Central memory CD8-positive, alpha-beta T cell (primary cell): ENCODE data around the gene CUL2.

Experiments
- ATAC-seq: fragments of 150-1000 bp; cut with Tn5 transposase; replicated peaks from 2 replicates; pipeline ENCODE4 v1.10.0; 2022; ENCODE audit warnings: mild to moderate bottlenecking, moderate FRiP score, moderate number of reproducible peaks; ENCODE audit not compliant: poor library complexity, severe bottlenecking; ENCODE audit errors: extremely low read depth
- DNase-seq, 2 donors: peaks; one replicate each; pipeline ENCODE4 v3.0.0; 2021; ENCODE audit warnings: low spot score in 2 of 2
- H3K27ac Mint-ChIP-seq: one replicate; pipeline ENCODE4 v1.8.0; 2022; ENCODE audit warnings: low read depth, mild to moderate bottlenecking, moderate library complexity, mixed read lengths
- H3K27me3 Mint-ChIP-seq: one replicate; pipeline ENCODE4 v1.8.0; 2022; ENCODE audit warnings: mixed read lengths
- H3K36me3 Mint-ChIP-seq: one replicate; pipeline ENCODE4 v1.8.0; 2022; ENCODE audit warnings: mild to moderate bottlenecking, moderate library complexity, mixed read lengths; ENCODE audit not compliant: insufficient read depth
- H3K4me1 Mint-ChIP-seq: one replicate; pipeline ENCODE4 v1.8.0; 2022; ENCODE audit warnings: mixed read lengths
- H3K4me3 Mint-ChIP-seq: one replicate; pipeline ENCODE4 v1.8.0; 2022; ENCODE audit warnings: mild to moderate bottlenecking, moderate library complexity, mixed read lengths
- H3K9me3 Mint-ChIP-seq: one replicate; pipeline ENCODE4 v1.8.0; 2022; ENCODE audit warnings: mixed read lengths

The CUL2 gene

GRCh38 chr10:35040760-35041501 lies 49.2 kb downstream of the CUL2 start:
- DNase-seq, result no peak

GRCh38 chr10:35037104-35037503 lies 53.0 kb downstream of the CUL2 start:
- ATAC-seq (no peak), DNase-seq (no peak)
- H3K27ac Mint-ChIP-seq, result no peak overlapping the region
- no peak overlapping the region for H3K4me3 Mint-ChIP-seq
- H3K4me1 Mint-ChIP-seq, result peaks cover 9% of the 10 kb centered on the region
- H3K9me3 Mint-ChIP-seq, result no peaks in the 10 kb centered on the region
- no peaks in the 10 kb centered on the region for H3K27me3 Mint-ChIP-seq
- H3K36me3 Mint-ChIP-seq, result peaks cover 47% of the 10 kb centered on the region

More at GRCh38 chr10:35040760-35041501, 49.2 kb downstream of the CUL2 start:
- peaks cover 10% of the 10 kb centered on the region for H3K4me1 Mint-ChIP-seq
- no peaks in the 10 kb centered on the region for H3K27me3 Mint-ChIP-seq
- no peak for ATAC-seq
- no peaks in the 10 kb centered on the region for H3K9me3 Mint-ChIP-seq
- H3K4me3 Mint-ChIP-seq, result no peak overlapping the region
- H3K36me3 Mint-ChIP-seq, result peaks cover 46% of the 10 kb centered on the region
- H3K27ac Mint-ChIP-seq, result no peak overlapping the region

GRCh38 chr10:35035606-35036005 lies 54.5 kb downstream of the CUL2 start:
- no peak for DNase-seq
- no peaks in the 10 kb centered on the region for H3K9me3 Mint-ChIP-seq
- no peak overlapping the region for H3K4me3 Mint-ChIP-seq
- no peaks in the 10 kb centered on the region for H3K27me3 Mint-ChIP-seq
- no peak for ATAC-seq
- H3K36me3 Mint-ChIP-seq, result peaks cover 49% of the 10 kb centered on the region
- peaks cover 9% of the 10 kb centered on the region for H3K4me1 Mint-ChIP-seq
- no peak overlapping the region for H3K27ac Mint-ChIP-seq

DNA sequence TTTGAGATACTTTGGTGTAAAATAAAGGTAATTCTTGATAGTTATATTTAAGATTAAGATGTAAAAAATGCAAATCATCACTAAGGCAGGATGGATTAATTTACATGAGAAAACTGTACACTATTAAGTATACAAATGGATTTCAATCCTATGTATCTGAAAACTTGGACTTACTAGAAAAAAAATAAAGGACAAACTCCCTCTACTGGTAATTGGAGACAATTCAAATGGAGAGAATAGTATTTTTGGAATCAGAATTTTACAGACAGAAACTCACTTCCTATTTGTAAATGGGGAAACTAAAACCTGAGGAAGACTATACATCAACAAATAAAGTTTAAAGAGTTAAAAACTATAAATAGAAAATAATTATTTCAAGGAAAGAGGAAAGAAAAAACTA lies 62.6 kb downstream of the CUL2 start:
- Mint-ChIP-seq H3K4me1 (no peaks in the 10 kb centered on the region), H3K9me3 (no peaks in the 10 kb centered on the region), H3K27me3 (no peaks in the 10 kb centered on the region), H3K36me3 (peaks cover 56% of the 10 kb centered on the region), H3K27ac (no peak overlapping the region), H3K4me3 (no peak overlapping the region)
- no peak for DNase-seq
- ATAC-seq, result no peak

GRCh38 chr10:35025916-35026315 lies 64.2 kb downstream of the CUL2 start:
- Mint-ChIP-seq H3K27me3 (no peaks in the 10 kb centered on the region), H3K4me3 (no peak overlapping the region), H3K36me3 (peaks cover 50% of the 10 kb centered on the region), H3K9me3 (no peaks in the 10 kb centered on the region), H3K4me1 (no peaks in the 10 kb centered on the region), H3K27ac (peak overlapping the region; percentile 3)
- ATAC-seq (no peak), DNase-seq (no peak)

- Mint-ChIP-seq H3K27ac (no peak overlapping the region), H3K36me3 (peaks cover 43% of the 10 kb centered on the region)
- no peak for DNase-seq
Measured at GRCh38 chr10:35020481-35020880, 69.7 kb downstream of the CUL2 start.

GRCh38 chr10:35019041-35020024 lies 70.8 kb downstream of the CUL2 start:
- DNase-seq (no peak), ATAC-seq (no peak)
- H3K27me3 Mint-ChIP-seq, result no peaks in the 10 kb centered on the region
- no peaks in the 10 kb centered on the region for H3K9me3 Mint-ChIP-seq
- H3K4me3 Mint-ChIP-seq, result no peak overlapping the region
- peaks cover 39% of the 10 kb centered on the region for H3K36me3 Mint-ChIP-seq
- peak overlapping the region; percentile 20 for H3K27ac Mint-ChIP-seq
- H3K4me1 Mint-ChIP-seq, result peaks cover 8% of the 10 kb centered on the region

More at GRCh38 chr10:35020481-35020880, 69.7 kb downstream of the CUL2 start:
- H3K27me3 Mint-ChIP-seq, result no peaks in the 10 kb centered on the region
- H3K4me1 Mint-ChIP-seq, result peaks cover 8% of the 10 kb centered on the region
- H3K9me3 Mint-ChIP-seq, result no peaks in the 10 kb centered on the region
- no peak overlapping the region for H3K4me3 Mint-ChIP-seq
- ATAC-seq, result no peak

DNA sequence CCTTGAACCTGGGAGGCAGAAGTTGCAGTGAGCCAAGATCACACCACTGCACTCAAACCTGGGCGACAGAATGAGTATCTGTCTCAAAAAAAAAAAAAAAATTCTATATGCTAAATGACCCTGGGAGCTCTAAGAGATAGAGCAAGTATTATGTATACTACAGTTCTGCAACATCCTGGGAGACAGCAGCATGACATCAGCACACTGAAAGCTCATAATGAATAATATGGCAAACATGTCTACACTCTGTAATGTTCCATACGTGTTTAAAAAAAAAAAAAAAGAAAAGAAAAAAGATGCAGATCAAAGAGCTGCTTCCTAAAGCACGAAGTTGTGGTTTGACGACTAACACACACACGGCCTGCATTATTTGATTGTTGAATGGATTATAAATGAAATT lies 72.5 kb downstream of the CUL2 start:
- H3K4me3 Mint-ChIP-seq, result no peak overlapping the region
- no peaks in the 10 kb centered on the region for H3K9me3 Mint-ChIP-seq
- peaks cover 45% of the 10 kb centered on the region for H3K36me3 Mint-ChIP-seq
- H3K27ac Mint-ChIP-seq, result peak overlapping the region; percentile 35
- H3K27me3 Mint-ChIP-seq, result no peaks in the 10 kb centered on the region
- DNase-seq, result no peak
- H3K4me1 Mint-ChIP-seq, result peaks cover 8% of the 10 kb centered on the region
- ATAC-seq, result no peak

DNA sequence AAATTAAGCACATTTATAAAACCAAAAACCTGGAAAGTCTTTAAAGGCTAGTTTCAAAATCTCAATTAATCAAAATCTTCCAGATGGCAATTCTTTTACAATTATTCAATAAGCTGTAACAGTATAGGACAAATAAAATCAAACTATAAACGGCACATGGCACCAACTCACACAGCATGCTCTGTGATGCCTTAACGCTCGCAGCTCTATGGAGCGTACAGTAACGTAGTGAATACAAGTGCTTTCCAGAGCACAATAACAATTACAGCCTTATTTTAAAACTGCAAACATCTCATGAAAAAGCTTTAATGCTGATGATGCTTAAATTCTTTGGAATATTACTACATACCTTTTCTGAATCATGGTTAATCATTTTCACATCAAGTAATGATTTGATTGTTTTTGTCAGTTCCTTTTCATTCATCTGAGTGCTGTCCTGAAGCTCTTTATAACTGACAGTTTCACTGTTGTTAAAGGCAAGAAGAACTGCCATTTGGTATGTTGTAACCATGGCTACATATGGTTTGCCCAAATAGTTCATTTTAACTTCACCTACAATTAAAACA lies 74.2 kb downstream of the CUL2 start:
- Mint-ChIP-seq H3K9me3 (no peaks in the 10 kb centered on the region), H3K27me3 (no peaks in the 10 kb centered on the region), H3K36me3 (peaks cover 50% of the 10 kb centered on the region), H3K27ac (no peak overlapping the region), H3K4me1 (peaks cover 8% of the 10 kb centered on the region), H3K4me3 (no peak overlapping the region)
- DNase-seq (no peak), ATAC-seq (no peak)

- Mint-ChIP-seq H3K9me3 (no peaks in the 10 kb centered on the region), H3K27ac (no peak overlapping the region), H3K4me3 (no peak overlapping the region), H3K4me1 (no peaks in the 10 kb centered on the region), H3K27me3 (no peaks in the 10 kb centered on the region), H3K36me3 (peaks cover 50% of the 10 kb centered on the region)
- ATAC-seq, result no peak
- no peak for DNase-seq
Measured at GRCh38 chr10:35012781-35013180, 77.4 kb downstream of the CUL2 start.

GRCh38 chr10:35011771-35012191 lies 78.4 kb downstream of the CUL2 start:
- H3K9me3 Mint-ChIP-seq, result no peaks in the 10 kb centered on the region
- ATAC-seq (no peak), DNase-seq (no peak)
- H3K4me3 Mint-ChIP-seq, result no peak overlapping the region
- H3K4me1 Mint-ChIP-seq, result no peaks in the 10 kb centered on the region
- H3K27ac Mint-ChIP-seq, result no peak overlapping the region
- no peaks in the 10 kb centered on the region for H3K27me3 Mint-ChIP-seq
- peaks cover 43% of the 10 kb centered on the region for H3K36me3 Mint-ChIP-seq

DNA sequence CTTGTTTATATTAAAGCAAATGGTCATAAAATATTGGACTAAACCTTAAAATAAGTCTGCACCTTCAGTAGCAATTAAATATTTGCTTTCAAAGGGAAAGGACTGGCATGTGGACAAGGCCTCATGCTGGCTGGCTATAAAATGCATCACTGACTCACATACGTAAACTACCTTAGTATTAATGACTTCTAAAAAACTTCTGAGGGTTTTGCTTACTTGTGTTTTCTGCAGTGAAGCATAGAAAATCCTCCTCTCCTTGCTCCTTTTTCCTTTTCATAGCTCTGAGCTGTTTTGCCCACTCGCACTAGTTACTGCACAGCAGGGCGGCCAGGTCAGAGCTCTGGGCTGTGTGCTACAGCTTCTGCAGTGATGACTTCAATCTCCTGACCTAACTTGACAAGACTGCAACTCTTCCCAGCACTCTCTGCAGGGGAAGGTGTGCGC lies 82.3 kb downstream of the CUL2 start:
- Mint-ChIP-seq H3K4me1 (no peaks in the 10 kb centered on the region), H3K27ac (no peak overlapping the region), H3K36me3 (peaks cover 22% of the 10 kb centered on the region), H3K4me3 (no peak overlapping the region), H3K27me3 (no peaks in the 10 kb centered on the region), H3K9me3 (no peaks in the 10 kb centered on the region)
- DNase-seq, result no peak
- ATAC-seq, result no peak
